Vagina (tissue), 2 donors: ENCODE measurements around the gene TOPAZ1. TPM values are rescaled to one million over a fixed set of nuclear protein-coding genes. Genes with fewer than 3 reads are reported as not detected.

ENCODE experiments used
- DNase-seq, 2 donors: peaks; one replicate each; pipeline ENCODE4 v3.0.0-alpha.2; 2017; ENCODE audit errors: extremely low spot score in 2 of 2
- H3K27ac ChIP-seq: fragments of 200-600 bp; sonication (generic); one replicate; pipeline ENCODE4 v1.5.1; 2019
- H3K27me3 ChIP-seq: fragments of 200-600 bp; sonication (generic); one replicate; pipeline ENCODE4 v1.5.1; 2019
- H3K36me3 ChIP-seq, 2 donors: fragments of 200-600 bp; sonication (generic); one replicate each; pipeline ENCODE4 v1.5.1; 2017 to 2019
- H3K4me1 ChIP-seq: fragments of 200-600 bp; sonication (generic); one replicate; pipeline ENCODE4 v1.5.1; 2019
- H3K4me3 ChIP-seq, 2 donors: fragments of 200-600 bp; sonication (generic); 1 replicate in 1 of 2; 2 replicates in 1 of 2; pipeline ENCODE4 v1.5.1; 2016 to 2019
- H3K9me3 ChIP-seq: fragments of 200-600 bp; sonication (generic); one replicate; pipeline ENCODE4 v1.5.1; 2019
- CTCF ChIP-seq, 3 experiments: fragments of 450-650 bp in 2 of 3; fragments of 200-600 bp in 1 of 3; sonication (generic) in 1 of 3; IDR thresholded peaks; one replicate each; pipeline ENCODE4 v1.5.1; 2017 to 2019; ENCODE audit warnings: antibody characterized with exemption in 3 of 3, mild to moderate bottlenecking in 2 of 3, moderate library complexity in 2 of 3
- POLR2A ChIP-seq, 2 donors: fragments of 450-650 bp; IDR thresholded peaks; one replicate each; pipeline ENCODE4 v1.6.1; 2017; ENCODE audit warnings: antibody characterized with exemption in 2 of 2, mild to moderate bottlenecking in 2 of 2, moderate library complexity in 2 of 2
- POLR2AphosphoS5 ChIP-seq, 2 donors: sonication (generic); formaldehyde crosslinking; IDR thresholded peaks; one replicate each; pipeline ENCODE4 v1.9.0; 2017; ENCODE audit warnings: antibody characterized with exemption in 2 of 2, mild to moderate bottlenecking in 2 of 2, low read depth in 1 of 2; ENCODE audit not compliant: insufficient read depth in 1 of 2
- intact Hi-C: fragments of 100-400 bp; cut with DNase I; formaldehyde crosslinking; loops from one replicate; pipeline ENCODE4 v1.15.1; 2023
- total RNA-seq: library from RNA; depleted of rRNA; stranded (reverse); fragments of >200 nt; gene quantifications from one replicate; pipeline ENCODE4 v1.2.3, GENCODE V29; 2016

Gene TOPAZ1
- total RNA-seq, 1 donor from 2014 or later: not detected

- intact Hi-C loops: no loop called here
- no peak overlapping the region for H3K27ac ChIP-seq
- no peak overlapping the region for H3K4me3 ChIP-seq
- TF ChIP-seq CTCF (IDR thresholded peaks at IDR 0.05) (no peak), POLR2AphosphoS5 (IDR thresholded peaks at IDR 0.05; ENCODE audit: insufficient read depth in 1 of 2, low read depth in 1 of 2) (no peak), POLR2A (IDR thresholded peaks at IDR 0.05) (no peak)
- no peaks in the 10 kb centered on the region for H3K4me1 ChIP-seq
- no peaks in the 10 kb centered on the region for H3K27me3 ChIP-seq
- no peak for DNase-seq
- H3K9me3 ChIP-seq: no peaks in the 10 kb centered on the region
- no peaks in the 10 kb centered on the region for H3K36me3 ChIP-seq
Measured at GRCh38 chr3:44329946-44330345, 88.3 kb downstream of the TOPAZ1 start.

DNA sequence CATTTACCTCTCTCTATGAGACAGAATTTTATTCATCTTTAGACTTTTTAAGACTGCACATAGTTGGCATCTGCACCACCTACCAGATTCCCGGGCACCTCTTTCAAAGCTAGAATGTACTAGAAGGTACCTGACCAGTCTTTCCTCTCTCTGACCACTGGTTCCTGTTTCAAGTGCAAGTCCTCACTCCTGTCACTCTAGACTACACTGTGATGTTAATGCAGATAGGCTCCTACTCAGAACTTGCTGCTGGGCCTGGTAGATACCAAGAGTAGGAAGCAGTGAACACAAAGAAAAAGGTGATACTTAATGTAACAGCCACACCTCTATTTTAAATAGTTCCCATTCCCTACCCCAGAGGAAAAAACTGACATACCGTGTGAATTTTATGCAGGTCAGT lies 88.8 kb downstream of the TOPAZ1 start:
- no peaks in the 10 kb centered on the region for H3K9me3 ChIP-seq
- no peak for TF ChIP-seq POLR2A (IDR thresholded peaks at IDR 0.05)
- no peak for TF ChIP-seq POLR2AphosphoS5 (IDR thresholded peaks at IDR 0.05; ENCODE audit: insufficient read depth in 1 of 2, low read depth in 1 of 2)
- TF ChIP-seq CTCF (IDR thresholded peaks at IDR 0.05): no peak
- no peaks in the 10 kb centered on the region for H3K4me1 ChIP-seq
- intact Hi-C loops: no loop called here
- no peak overlapping the region for H3K4me3 ChIP-seq
- DNase-seq: no peak
- H3K27me3 ChIP-seq: no peaks in the 10 kb centered on the region
- H3K36me3 ChIP-seq: no peaks in the 10 kb centered on the region
- H3K27ac ChIP-seq: no peak overlapping the region

DNA sequence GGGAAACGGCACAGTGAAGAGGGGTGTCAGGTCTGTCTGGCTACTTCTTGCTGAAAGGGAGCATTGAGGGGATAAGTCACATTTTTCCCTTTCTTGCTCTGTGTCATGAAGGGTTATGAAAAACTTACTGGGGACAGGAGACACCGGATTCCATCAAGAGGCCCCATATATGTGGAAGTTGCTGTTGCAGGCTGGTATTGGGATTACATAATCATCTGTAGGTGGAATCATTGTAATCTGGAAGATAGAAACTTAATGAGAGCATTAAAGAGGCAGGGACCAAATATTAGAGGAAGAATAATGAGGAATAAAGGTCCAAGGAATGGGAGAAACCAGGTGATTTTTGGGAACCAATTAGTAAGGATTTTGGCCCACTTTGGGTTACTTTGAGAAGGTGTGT lies 92.6 kb downstream of the TOPAZ1 start:
- intact Hi-C loops: no loop called here
- no peaks in the 10 kb centered on the region for H3K36me3 ChIP-seq

DNA sequence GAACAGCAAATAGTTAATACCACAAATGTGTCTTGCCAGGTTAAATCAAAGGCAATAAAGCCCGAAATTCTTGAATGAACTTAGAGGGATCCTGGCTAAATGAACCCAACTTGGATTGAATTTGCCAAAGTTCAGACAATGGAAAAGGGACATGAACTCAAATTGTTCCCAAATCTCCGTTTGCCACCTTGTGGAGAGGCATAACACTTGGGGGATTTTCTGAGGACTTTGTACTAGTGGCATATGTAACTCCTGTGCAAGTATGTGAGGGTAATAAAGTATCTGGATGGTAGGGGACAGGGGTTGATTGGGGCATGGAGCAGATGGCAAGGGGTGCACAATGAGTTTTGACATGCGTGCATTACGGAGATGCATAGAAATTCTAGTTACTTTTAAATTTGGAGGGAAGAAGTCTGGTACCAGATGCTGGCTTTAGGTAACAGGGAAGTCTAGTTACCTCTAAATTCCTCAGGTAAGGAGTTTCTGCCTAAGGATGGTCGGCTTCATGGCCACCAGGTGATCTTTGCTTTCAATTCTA lies 95.6 kb downstream of the TOPAZ1 start:
- TF ChIP-seq CTCF (IDR thresholded peaks at IDR 0.05) (no peak), POLR2A (IDR thresholded peaks at IDR 0.05) (no peak), POLR2AphosphoS5 (IDR thresholded peaks at IDR 0.05; ENCODE audit: insufficient read depth in 1 of 2, low read depth in 1 of 2) (no peak)
- no peaks in the 10 kb centered on the region for H3K36me3 ChIP-seq
- intact Hi-C loops: no loop called here

More for the DNA sequence above, 92.6 kb downstream of the TOPAZ1 start:
- H3K27me3 ChIP-seq: no peaks in the 10 kb centered on the region
- TF ChIP-seq POLR2AphosphoS5 (IDR thresholded peaks at IDR 0.05; ENCODE audit: insufficient read depth in 1 of 2, low read depth in 1 of 2): no peak
- no peak overlapping the region for H3K27ac ChIP-seq
- no peak overlapping the region for H3K4me3 ChIP-seq
- no peaks in the 10 kb centered on the region for H3K9me3 ChIP-seq
- peaks cover 11% of the 10 kb centered on the region for H3K4me1 ChIP-seq
- DNase-seq: no peak

GRCh38 chr3:44338010-44338827 lies 96.5 kb downstream of the TOPAZ1 start, which contains the start of gene TCAIM:
Gene TCAIM, plus strand, starts transcription at chr3:44338766. Its CDS starts 16,017 bp downstream, at chr3:44354783.
- no peaks in the 10 kb centered on the region for H3K9me3 ChIP-seq

More for the DNA sequence above, 95.6 kb downstream of the TOPAZ1 start:
- H3K27ac ChIP-seq: peak overlapping the region; percentile 92
- no peaks in the 10 kb centered on the region for H3K27me3 ChIP-seq
- no peak for DNase-seq
- peak overlapping the region; percentile 68 to 78 for H3K4me3 ChIP-seq
- peaks cover 20% of the 10 kb centered on the region for H3K4me1 ChIP-seq
- no peaks in the 10 kb centered on the region for H3K9me3 ChIP-seq

More at GRCh38 chr3:44338010-44338827, 96.5 kb downstream of the TOPAZ1 start, which contains the start of gene TCAIM:
- H3K27ac ChIP-seq: peak within 1 kb of the TSS; percentile 92
- H3K4me1 ChIP-seq: peaks cover 20% of the 10 kb centered on the region
- no peaks in the 10 kb centered on the region for H3K27me3 ChIP-seq
- DNase-seq: peak; percentile 96 to 98
- H3K4me3 ChIP-seq: peak within 1 kb of the TSS; percentile 68 to 78
- intact Hi-C loops: no loop called here
- peak in 1 of 2 donors; percentile 61 for TF ChIP-seq POLR2A (IDR thresholded peaks at IDR 0.05)
- peak in 1 of 3 experiments; percentile 4 for TF ChIP-seq CTCF (IDR thresholded peaks at IDR 0.05)
- TF ChIP-seq POLR2AphosphoS5 (IDR thresholded peaks at IDR 0.05; ENCODE audit: insufficient read depth in 1 of 2, low read depth in 1 of 2): peak; percentile 85 to 95
- no peaks in the 10 kb centered on the region for H3K36me3 ChIP-seq
